Measurements from ENCODE around the gene ALG8.
A peak's percentile ranks its signal among the peaks of the same experiment; 100 is the strongest.
"Not testable (repeated sequence)": the region's sequence is repeated elsewhere in the genome, so short reads cannot be mapped to it uniquely, and the experiment has no call there.

The ALG8 gene

DNA sequence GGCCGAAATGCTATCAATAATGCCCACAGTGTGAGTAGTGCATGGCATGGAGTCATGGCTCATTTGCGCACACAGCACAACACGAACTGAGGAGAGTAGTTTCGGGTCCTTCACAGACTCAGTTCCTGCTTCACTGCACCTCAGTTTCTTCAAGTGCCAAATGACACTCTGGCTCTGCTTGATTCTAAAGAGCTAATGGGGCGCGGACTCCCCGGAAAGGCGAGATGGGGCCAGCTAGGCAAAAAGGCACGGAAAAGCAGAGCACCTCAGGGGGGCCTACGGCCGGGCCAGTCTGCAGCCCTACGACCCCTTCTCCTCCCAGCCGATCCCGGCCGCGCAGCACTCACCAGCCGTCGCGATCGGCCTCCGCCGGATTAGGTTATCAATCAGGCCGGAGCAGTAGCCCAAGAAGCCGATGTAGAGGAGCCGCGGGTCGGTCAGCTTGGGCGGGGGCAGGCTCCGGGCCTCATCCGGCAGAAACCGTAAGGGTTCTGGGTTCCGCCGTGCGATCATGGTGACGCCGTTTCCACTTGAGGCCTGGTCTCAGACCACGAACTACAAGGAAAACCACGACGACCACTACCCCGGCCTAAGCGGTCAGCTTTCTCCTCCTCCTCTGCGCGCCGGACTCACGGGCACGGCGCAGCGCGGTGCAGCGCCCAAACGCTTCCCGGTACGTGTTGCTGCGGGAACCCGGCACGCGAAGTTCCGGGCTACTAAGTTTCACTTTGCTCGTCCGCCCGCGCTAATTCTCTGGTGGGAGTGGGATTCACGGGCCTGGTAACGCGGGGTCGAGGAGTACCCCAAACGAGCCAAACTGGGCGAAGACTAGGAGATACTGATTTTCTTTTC is 60.0 kb downstream of the ALG8 start, which contains the start of gene NDUFC2:
Gene NDUFC2, minus strand, starts transcription at position 631 of the 852 bp plus-strand sequence. Its CDS starts 118 bp downstream, at position 513.
- Mint-ChIP-seq H3K27me3 (no peaks in the 10 kb centered on the region), H3K9me3 (no peaks in the 10 kb centered on the region), H3K4me3 (peak within 1 kb of the TSS; percentile 93), H3K36me3 (peaks cover 16% of the 10 kb centered on the region), H3K27ac (peak within 1 kb of the TSS; percentile 90), H3K4me1 (peaks cover 61% of the 10 kb centered on the region)
- peak; percentile 75 for DNase-seq
- CTCF ChIA-PET, result no interaction called here

DNA sequence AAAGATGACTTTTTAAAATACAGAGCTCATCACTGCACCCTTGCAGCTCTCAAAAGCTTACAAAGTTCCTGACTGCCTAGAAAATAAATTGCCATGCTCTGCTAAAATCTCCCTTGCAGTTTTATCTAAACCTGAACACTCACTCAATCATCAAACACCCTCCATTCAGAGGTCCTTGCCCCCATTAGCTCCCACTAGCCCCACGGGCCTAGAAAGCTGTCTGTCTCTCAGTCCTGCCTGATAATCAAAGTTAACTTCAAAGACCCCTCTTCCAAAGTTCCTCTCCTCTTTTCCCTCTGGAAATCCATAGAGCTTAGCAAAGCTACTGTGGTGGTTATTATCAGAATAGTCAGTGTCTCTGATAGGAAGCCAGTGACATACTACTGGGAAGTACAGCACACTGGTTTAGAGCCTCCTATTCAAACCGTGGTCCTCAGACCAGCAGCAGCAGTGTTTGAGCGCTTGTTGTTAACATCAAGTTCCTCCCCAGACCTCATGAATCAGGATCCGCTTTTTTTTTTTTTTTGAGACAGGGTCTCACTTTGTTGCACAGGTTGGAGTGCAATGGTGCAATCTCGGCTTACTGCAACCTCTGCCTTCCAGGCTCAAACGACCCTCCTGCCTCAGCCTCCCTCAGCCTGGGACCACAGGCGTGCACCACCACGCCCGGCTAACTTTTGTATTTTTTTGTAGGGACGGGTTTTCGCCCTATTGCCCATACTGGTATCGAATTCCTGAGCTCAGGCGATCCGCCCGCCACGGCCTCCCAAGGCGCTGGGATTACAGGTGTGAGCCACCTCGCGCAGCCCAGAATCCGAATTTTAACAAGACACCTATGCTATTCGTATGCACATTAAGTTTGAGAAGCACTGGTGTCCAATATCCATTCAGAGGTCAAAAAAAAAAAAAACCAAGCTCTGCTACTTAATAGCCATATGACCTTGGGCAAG is 60.9 kb downstream of the ALG8 start:
- H3K36me3 Mint-ChIP-seq, result peaks cover 19% of the 10 kb centered on the region
- CTCF ChIA-PET, result interaction anchor here (0.6 to 1.3 kb wide), 2 partner anchors 19 to 486 kb away, joined by 3 to 5 read pairs; no protein-coding TSS in a partner anchor
- H3K27me3 Mint-ChIP-seq, result no peaks in the 10 kb centered on the region
- H3K27ac Mint-ChIP-seq, result peak overlapping the region; percentile 90
- H3K9me3 Mint-ChIP-seq, result no peaks in the 10 kb centered on the region
- DNase-seq, result no peak
- peaks cover 61% of the 10 kb centered on the region for H3K4me1 Mint-ChIP-seq
- H3K4me3 Mint-ChIP-seq, result peak overlapping the region; percentile 93

DNA sequence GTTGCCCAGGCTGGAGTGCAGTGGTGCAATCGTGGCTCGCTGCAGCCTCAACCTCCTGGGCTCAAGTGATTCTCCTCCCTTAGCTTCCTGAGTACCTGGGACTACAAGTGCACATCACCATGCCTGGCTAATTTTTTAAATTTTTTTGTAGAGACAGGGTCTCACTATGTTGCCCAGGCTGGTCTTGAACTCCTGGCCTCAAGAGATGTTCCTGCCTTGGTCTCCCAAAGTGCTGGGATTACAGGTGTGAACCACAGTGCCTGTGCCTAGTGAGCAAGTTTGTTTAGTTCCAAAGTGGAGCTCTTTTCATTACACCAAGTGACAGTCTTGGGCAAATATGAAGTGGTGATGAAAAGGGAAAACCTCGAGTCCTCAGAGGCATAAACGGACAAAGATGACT is 61.8 kb downstream of the ALG8 start:
- H3K36me3 Mint-ChIP-seq, result peaks cover 23% of the 10 kb centered on the region
- not testable (repeated sequence) for H3K27me3 Mint-ChIP-seq, DNase-seq, H3K9me3 Mint-ChIP-seq, H3K27ac Mint-ChIP-seq
- peak overlapping the region; percentile 93 for H3K4me3 Mint-ChIP-seq
- CTCF ChIA-PET, result interaction anchor here (1.3 kb wide), 1 partner anchor 487 kb away, joined by 5 read pairs; no protein-coding TSS in a partner anchor
- H3K4me1 Mint-ChIP-seq, result peaks cover 62% of the 10 kb centered on the region

DNA sequence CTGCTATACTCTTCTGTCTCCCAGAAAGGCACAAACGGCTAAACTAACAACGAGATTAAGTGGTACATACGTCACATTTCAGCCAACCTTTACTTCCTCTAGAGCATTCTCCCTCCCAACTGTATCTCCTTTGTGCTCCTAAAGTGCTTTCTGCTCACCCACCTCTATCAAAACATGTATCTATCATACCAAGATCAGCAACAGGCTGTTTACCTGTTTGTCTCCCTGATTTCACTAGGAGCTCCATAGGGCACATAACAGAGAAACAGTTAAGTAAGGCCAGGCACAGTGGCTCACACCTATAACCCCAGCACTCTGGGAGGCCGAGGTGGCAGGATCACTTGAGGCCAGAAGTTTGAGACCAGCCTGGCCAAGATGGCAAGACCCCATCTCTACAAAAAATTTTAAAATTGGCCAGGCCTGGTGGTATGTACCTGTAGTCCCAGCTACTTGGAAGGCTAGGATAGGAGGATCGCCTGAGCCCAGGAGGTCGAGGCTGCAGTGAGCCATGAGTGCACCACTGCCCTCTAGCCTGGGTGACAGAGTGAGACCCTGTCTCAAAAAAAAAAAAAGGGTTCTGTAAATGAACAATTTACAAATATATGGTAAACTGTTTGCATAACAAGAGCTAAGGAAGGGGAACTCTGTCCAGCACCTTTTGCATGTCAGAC is 62.6 kb downstream of the ALG8 start:
- H3K27ac Mint-ChIP-seq, result no peak overlapping the region

DNA sequence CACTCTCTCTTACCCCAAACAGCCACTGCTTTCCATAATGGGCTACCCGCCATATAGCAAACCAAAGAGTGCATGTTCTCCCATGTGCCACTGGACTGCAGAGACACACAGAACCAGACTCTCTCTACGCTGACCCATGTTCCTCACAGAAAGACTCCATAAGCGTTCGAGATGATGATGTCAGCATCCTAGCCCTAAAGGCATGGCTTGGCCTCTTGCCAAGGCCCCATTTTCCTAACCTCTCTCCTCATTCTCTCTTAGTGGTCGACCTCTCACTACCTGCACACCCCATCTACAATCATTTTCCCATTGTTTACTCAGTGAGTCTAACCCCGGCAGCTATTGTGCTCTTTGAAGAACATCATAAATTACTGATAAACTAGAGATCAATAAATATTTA is 64.7 kb downstream of the ALG8 start:
- CTCF ChIA-PET, result no interaction called here
- Mint-ChIP-seq H3K36me3 (peaks cover 39% of the 10 kb centered on the region), H3K27me3 (no peaks in the 10 kb centered on the region), H3K4me1 (peaks cover 36% of the 10 kb centered on the region), H3K9me3 (no peaks in the 10 kb centered on the region), H3K27ac (no peak overlapping the region), H3K4me3 (no peak overlapping the region)
- no peak for DNase-seq

More for the DNA sequence above, 62.6 kb downstream of the ALG8 start:
- DNase-seq, result no peak
- Mint-ChIP-seq H3K4me1 (peaks cover 57% of the 10 kb centered on the region), H3K27me3 (no peaks in the 10 kb centered on the region), H3K9me3 (no peaks in the 10 kb centered on the region), H3K36me3 (peaks cover 26% of the 10 kb centered on the region), H3K4me3 (no peak overlapping the region)
- CTCF ChIA-PET, result interaction anchor here (1.3 kb wide), 1 partner anchor 487 kb away, joined by 5 read pairs; no protein-coding TSS in a partner anchor

DNA sequence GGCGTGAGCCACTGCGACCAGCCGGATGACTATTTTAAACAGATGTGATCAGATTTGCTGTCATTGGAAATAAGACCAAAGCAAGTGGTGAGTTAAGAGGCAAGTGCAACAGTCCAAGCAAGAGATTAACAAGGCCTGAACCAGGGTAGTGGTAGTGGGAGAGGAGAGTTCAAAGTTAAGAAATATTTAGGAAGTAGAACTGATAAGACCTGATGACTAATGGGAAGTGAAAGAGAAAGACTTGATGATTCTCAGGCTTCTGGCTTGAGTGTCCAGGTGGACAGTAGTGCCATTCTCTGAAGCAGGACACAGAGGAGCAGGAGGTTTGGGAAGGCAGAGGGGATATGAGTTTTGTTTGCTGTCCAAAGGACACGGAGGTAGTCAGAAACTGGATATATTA is 67.0 kb downstream of the ALG8 start:
- no peak overlapping the region for H3K4me3 Mint-ChIP-seq
- H3K4me1 Mint-ChIP-seq, result peaks cover 21% of the 10 kb centered on the region
- H3K9me3 Mint-ChIP-seq, result no peaks in the 10 kb centered on the region
- no peak overlapping the region for H3K27ac Mint-ChIP-seq
- CTCF ChIA-PET, result no interaction called here
- H3K27me3 Mint-ChIP-seq, result no peaks in the 10 kb centered on the region
- no peak for DNase-seq
- H3K36me3 Mint-ChIP-seq, result peaks cover 52% of the 10 kb centered on the region

DNA sequence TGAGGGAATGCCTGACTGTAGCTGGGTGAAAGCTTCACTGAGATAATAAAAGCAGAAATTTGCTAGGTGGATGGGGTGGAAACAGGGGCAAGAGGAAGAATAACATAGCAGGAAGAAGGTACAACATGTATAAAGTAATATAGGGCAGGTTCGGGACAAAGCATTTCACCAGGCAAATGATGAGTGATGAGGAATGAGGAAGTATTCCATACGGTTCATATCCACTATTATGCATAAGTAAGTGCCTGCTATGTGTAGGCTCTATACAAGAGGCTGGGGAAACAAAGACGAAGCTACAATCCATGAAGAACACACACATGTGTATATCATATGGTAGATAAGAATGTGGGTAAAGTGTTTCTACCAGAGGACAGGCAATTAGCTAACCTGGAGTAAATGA is 67.7 kb downstream of the ALG8 start:
- H3K27me3 Mint-ChIP-seq, result no peaks in the 10 kb centered on the region
- peaks cover 15% of the 10 kb centered on the region for H3K4me1 Mint-ChIP-seq
- H3K9me3 Mint-ChIP-seq, result no peaks in the 10 kb centered on the region
- no peak overlapping the region for H3K4me3 Mint-ChIP-seq
- peaks cover 55% of the 10 kb centered on the region for H3K36me3 Mint-ChIP-seq
- no peak overlapping the region for H3K27ac Mint-ChIP-seq
- CTCF ChIA-PET, result no interaction called here
- no peak for DNase-seq

DNA sequence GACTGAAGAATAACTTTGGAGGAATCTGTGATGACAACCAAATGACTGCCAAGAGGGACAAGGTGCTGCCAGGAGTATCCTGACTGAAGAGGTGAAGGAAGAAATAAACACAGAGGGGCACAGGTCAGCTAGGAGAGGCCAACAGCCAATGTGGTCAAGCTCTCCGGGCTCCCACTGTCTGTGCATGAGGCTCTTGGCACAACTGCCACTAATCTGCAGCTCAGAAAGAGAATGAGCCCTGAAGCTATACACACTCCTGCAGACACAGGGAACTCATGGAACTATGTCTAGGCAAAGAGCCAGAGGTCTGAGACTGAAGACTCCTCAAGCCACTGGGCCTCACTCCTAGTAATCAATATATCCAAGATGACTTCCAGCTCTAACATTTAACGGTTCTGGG is 68.8 kb downstream of the ALG8 start:
- Mint-ChIP-seq H3K4me1 (peaks cover 9% of the 10 kb centered on the region), H3K27me3 (no peaks in the 10 kb centered on the region), H3K9me3 (no peaks in the 10 kb centered on the region), H3K27ac (no peak overlapping the region), H3K4me3 (no peak overlapping the region), H3K36me3 (peaks cover 50% of the 10 kb centered on the region)
- CTCF ChIA-PET, result no interaction called here
- DNase-seq, result no peak

DNA sequence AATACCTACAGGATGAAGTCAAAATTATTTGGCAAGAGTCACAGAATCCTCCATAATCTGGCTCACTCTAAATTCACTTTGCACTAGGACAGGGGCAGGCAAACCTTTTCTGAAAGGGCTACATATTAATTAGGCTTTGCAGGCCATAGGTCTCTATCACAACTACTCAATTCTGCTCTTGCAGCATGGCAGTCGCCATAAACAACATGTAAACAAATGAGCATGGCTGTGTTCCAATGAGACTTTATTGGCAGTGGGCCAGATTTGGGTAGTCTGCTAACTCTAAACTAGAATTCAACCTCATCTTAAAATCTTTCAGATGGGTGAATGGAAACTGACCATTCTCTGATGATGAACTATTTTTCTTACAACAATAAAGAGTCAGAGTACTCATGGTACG is 70.0 kb downstream of the ALG8 start:
- H3K36me3 Mint-ChIP-seq, result peaks cover 46% of the 10 kb centered on the region

DNA sequence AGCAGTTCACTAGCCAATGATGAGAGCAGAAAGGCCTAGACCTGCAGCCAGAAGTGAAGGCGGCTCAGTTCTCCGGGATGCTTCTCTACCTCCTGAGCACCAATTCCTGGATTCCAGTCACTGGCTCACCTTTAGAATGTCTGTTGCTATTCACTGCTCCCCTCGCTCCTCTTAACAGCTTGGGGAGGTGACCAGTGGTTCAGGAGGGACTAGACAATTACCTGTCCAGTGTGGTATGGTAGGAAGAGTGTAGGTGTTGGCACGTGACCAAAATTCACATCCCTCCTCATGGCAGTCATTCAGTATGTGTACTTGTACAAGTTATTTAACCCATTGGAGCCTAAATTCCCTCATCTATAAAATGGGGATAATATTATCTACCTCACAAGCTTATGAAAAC is 71.7 kb downstream of the ALG8 start:
- H3K27me3 Mint-ChIP-seq, result no peaks in the 10 kb centered on the region
- DNase-seq, result no peak
- peaks cover 2% of the 10 kb centered on the region for H3K4me1 Mint-ChIP-seq
- no peaks in the 10 kb centered on the region for H3K9me3 Mint-ChIP-seq
- peaks cover 40% of the 10 kb centered on the region for H3K36me3 Mint-ChIP-seq
- CTCF ChIA-PET, result interaction anchor here (1.7 kb wide), 1 partner anchor 26 kb away, joined by 4 read pairs; no protein-coding TSS in a partner anchor
- H3K4me3 Mint-ChIP-seq, result no peak overlapping the region
- no peak overlapping the region for H3K27ac Mint-ChIP-seq

More for the DNA sequence above, 70.0 kb downstream of the ALG8 start:
- H3K27me3 Mint-ChIP-seq, result no peaks in the 10 kb centered on the region
- no peak for DNase-seq
- no peak overlapping the region for H3K27ac Mint-ChIP-seq
- H3K9me3 Mint-ChIP-seq, result no peaks in the 10 kb centered on the region
- peaks cover 2% of the 10 kb centered on the region for H3K4me1 Mint-ChIP-seq
- CTCF ChIA-PET, result no interaction called here
- no peak overlapping the region for H3K4me3 Mint-ChIP-seq

DNA sequence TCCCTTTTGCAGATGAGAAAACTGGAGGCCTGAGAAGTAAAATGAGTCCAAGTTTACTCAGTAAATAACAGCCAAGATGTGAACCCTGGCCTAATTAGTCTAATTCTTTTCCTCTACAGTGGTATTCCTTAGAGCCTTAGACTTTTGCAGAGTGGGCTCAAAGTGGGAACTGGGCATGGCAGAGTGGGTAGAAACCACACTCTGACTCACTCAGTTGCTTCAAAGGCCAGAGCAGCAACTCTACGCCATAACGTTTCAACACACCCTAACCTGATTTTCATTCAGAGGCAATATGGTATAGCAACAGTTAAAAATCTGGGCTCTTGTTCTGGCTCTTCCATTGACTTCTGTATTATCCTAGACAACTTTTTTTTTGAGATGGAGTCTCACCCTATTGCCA is 73.0 kb downstream of the ALG8 start:
- no peaks in the 10 kb centered on the region for H3K9me3 Mint-ChIP-seq
- CTCF ChIA-PET, result no interaction called here
- peaks cover 32% of the 10 kb centered on the region for H3K36me3 Mint-ChIP-seq
- H3K4me1 Mint-ChIP-seq, result no peaks in the 10 kb centered on the region
- no peaks in the 10 kb centered on the region for H3K27me3 Mint-ChIP-seq
- no peak for DNase-seq
- no peak overlapping the region for H3K27ac Mint-ChIP-seq
- H3K4me3 Mint-ChIP-seq, result no peak overlapping the region

DNA sequence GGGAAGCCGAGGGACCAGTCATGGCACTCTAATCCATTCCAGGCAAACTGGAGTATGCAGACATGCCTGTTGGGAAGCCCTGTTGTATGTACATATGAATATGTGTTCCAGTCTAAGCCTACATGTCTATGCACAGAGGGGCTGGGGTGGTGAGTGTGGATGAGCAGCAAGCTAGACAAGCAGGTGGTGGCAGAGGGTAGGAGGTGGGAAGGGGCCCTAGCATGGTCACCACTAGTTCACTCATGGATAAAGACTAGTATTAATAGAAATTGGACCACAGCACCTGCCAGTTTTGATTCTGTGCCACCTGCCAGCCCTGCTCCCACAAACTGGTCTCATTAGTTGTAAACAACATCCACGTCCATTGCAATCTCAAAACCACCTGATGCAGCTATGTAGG is 74.2 kb downstream of the ALG8 start:
- no peaks in the 10 kb centered on the region for H3K9me3 Mint-ChIP-seq
- no peaks in the 10 kb centered on the region for H3K4me1 Mint-ChIP-seq
- peaks cover 24% of the 10 kb centered on the region for H3K36me3 Mint-ChIP-seq
- DNase-seq, result no peak
- CTCF ChIA-PET, result interaction anchor here (1.5 kb wide), 1 partner anchor 19 kb away, joined by 7 read pairs; no protein-coding TSS in a partner anchor
- no peak overlapping the region for H3K4me3 Mint-ChIP-seq
- H3K27me3 Mint-ChIP-seq, result no peaks in the 10 kb centered on the region
- H3K27ac Mint-ChIP-seq, result no peak overlapping the region

DNA sequence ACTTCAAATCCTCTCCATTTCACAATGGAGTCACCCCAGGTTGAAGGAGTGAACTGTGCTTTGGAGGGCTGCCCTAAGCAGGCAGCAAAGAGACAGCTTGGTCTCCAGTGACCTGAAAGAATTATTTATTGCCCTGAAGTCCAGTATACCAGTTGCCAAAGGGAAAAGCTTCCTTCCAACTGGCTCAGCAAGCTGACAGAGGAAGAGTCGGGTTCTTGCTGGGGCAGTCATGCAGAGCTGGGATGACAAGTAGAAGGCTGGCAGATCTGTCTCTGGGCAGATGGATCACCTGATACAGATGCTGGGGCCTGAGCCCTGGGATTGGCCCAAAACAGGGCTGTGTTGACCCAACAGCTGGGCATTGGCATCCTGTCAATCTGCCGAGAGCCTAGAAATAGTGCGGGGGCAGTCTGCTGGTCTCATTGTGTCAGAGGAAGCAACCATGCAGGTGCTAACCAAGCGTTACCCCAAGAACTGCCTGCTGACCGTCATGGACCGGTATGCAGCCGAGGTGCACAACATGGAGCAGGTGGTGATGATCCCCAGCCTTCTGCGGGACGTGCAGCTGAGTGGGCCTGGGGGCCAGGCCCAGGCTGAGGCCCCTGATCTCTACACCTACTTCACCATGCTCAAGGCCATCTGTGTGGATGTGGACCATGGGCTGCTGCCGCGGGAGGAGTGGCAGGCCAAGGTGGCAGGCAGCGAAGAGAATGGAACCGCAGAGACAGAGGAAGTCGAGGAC is 75.8 kb downstream of the ALG8 start, which contains the start of gene THRSP:
Gene THRSP, plus strand, starts transcription at position 422 of the 742 bp plus-strand sequence. Its CDS starts 21 bp downstream, at position 443.
- H3K4me1 Mint-ChIP-seq, result no peaks in the 10 kb centered on the region
- H3K9me3 Mint-ChIP-seq, result no peaks in the 10 kb centered on the region
- peak within 1 kb of the TSS; percentile 17 for H3K27ac Mint-ChIP-seq
- no peak for DNase-seq
- CTCF ChIA-PET, result no interaction called here
- peaks cover 14% of the 10 kb centered on the region for H3K36me3 Mint-ChIP-seq
- no peaks in the 10 kb centered on the region for H3K27me3 Mint-ChIP-seq
- H3K4me3 Mint-ChIP-seq, result no peak within 1 kb of the TSS

Data from activated naive CD4-positive, alpha-beta T cell treated with anti-CD3 and anti-CD28 coated beads, Interleukin-2, amount 10 ng/mL, durations not matched to agents 7 days and 5 days (primary cell).